HG03575 (cell line): ENCODE results near the gene PIK3CD.
"Not testable (repeated sequence)": the region's sequence is repeated elsewhere in the genome, so short reads cannot be mapped to it uniquely, and the experiment has no call there.

Experiments used
- ATAC-seq: cut with Tn5 transposase; IDR thresholded peaks from one replicate; pipeline ENCODE4 v1.9.1; 2021; ENCODE audit not compliant: unreplicated experiment, insufficient number of reproducible peaks, low FRiP score; ENCODE audit errors: extremely low read depth

PIK3CD gene

GRCh38 chr1:9748391-9748790, 96.9 kb downstream of the PIK3CD start:
- ATAC-seq: not testable (repeated sequence)

- ATAC-seq: no peak
These were observed 97.8 kb downstream of the PIK3CD start for GRCh38 chr1:9749361-9749760.

GRCh38 chr1:9751971-9752370, 100.4 kb downstream of the PIK3CD start:
- no peak for ATAC-seq

GRCh38 chr1:9753121-9753531, 101.6 kb downstream of the PIK3CD start:
- ATAC-seq: no peak

GRCh38 chr1:9755441-9755995, 104.0 kb downstream of the PIK3CD start:
- ATAC-seq: no peak

- no peak for ATAC-seq
These were observed 107.1 kb downstream of the PIK3CD start for GRCh38 chr1:9758559-9759121.

GRCh38 chr1:9759939-9760338, 108.4 kb downstream of the PIK3CD start:
- no peak for ATAC-seq

- ATAC-seq: no peak
These were observed 109.3 kb downstream of the PIK3CD start for GRCh38 chr1:9760824-9761223.

- ATAC-seq: no peak
These were observed 110.3 kb downstream of the PIK3CD start for GRCh38 chr1:9761855-9762254.

GRCh38 chr1:9762446-9762845, 110.9 kb downstream of the PIK3CD start:
- ATAC-seq: not testable (repeated sequence)

GRCh38 chr1:9763914-9764313, 112.4 kb downstream of the PIK3CD start:
- no peak for ATAC-seq

GRCh38 chr1:9764550-9764949, 113.0 kb downstream of the PIK3CD start:
- no peak for ATAC-seq

- no peak for ATAC-seq
These were observed 115.4 kb downstream of the PIK3CD start for GRCh38 chr1:9766759-9767442.

- no peak for ATAC-seq
These were observed 116.6 kb downstream of the PIK3CD start for GRCh38 chr1:9767964-9768668.

GRCh38 chr1:9768983-9769382, 117.5 kb downstream of the PIK3CD start:
- no peak for ATAC-seq

- no peak for ATAC-seq
These were observed 118.8 kb downstream of the PIK3CD start for GRCh38 chr1:9770298-9770697.

GRCh38 chr1:9774712-9775679, 123.5 kb downstream of the PIK3CD start:
- ATAC-seq: no peak

- ATAC-seq: no peak
These were observed 125.2 kb downstream of the PIK3CD start for GRCh38 chr1:9776685-9777084.
